Common myeloid progenitor, CD34-positive (primary cell): ENCODE measurements around the gene MRPL43.
A peak's percentile ranks its signal among the peaks of the same experiment; 100 is the strongest.

Experiments used
- CTCF ChIA-PET: fragments of 350-600 bp; sonication (Branson Sonifier 250); formaldehyde crosslinking; loops from one replicate; lab custom pipeline; 2021; ENCODE audit warnings: antibody characterized with exemption; lab: Charles Lee
- POLR2A ChIA-PET: fragments of 350-600 bp; sonication (Branson Sonifier 250); formaldehyde crosslinking; loops from one replicate; lab custom pipeline; 2021; ENCODE audit warnings: antibody characterized with exemption; lab: Charles Lee
- DNase-seq, 3 donors: peaks; one replicate each; pipeline versions ENCODE4 v3.0.0 to v3.0.0-alpha.2; 2013
- H3K27ac ChIP-seq, 2 experiments: 1 replicate in 1 of 2; 2 replicates in 1 of 2; pipeline ENCODE4 v1.7.0; 2013; ENCODE audit warnings: inconsistent platforms in 2 of 2, low read length in 2 of 2, mild to moderate bottlenecking in 2 of 2, low read depth in 1 of 2, moderate library complexity in 1 of 2; ENCODE audit not compliant: severe bottlenecking in 2 of 2, insufficient read depth in 1 of 2, poor library complexity in 1 of 2
- H3K27me3 ChIP-seq, 5 experiments: replicated peaks in 2 of 5; 1 replicate in 3 of 5; 2 replicates in 2 of 5; pipeline versions ENCODE4 v1.6.1 to v1.7.0; 2013; ENCODE audit warnings: low read length in 4 of 5, mild to moderate bottlenecking in 2 of 5, moderate library complexity in 2 of 5, inconsistent platforms in 1 of 5; ENCODE audit not compliant: insufficient read depth in 5 of 5, control insufficient read depth in 4 of 5
- H3K36me3 ChIP-seq, 4 experiments: 1 replicate in 2 of 4; 2 replicates in 2 of 4; pipeline versions ENCODE4 v1.6.1 to v1.7.0; 2013; ENCODE audit warnings: low read length in 3 of 4, control low read depth in 1 of 4, mild to moderate bottlenecking in 1 of 4; ENCODE audit not compliant: control insufficient read depth in 4 of 4, insufficient read depth in 4 of 4
- H3K4me1 ChIP-seq, 4 experiments: 1 replicate in 3 of 4; 2 replicates in 1 of 4; pipeline versions ENCODE4 v1.6.1 to v1.7.1; 2013; ENCODE audit warnings: low read length in 3 of 4, mild to moderate bottlenecking in 3 of 4, control low read depth in 1 of 4, inconsistent platforms in 1 of 4, moderate library complexity in 1 of 4; ENCODE audit not compliant: control insufficient read depth in 4 of 4, insufficient read depth in 4 of 4; ENCODE audit errors: control extremely low read depth in 1 of 4
- H3K4me3 ChIP-seq, 7 experiments: 1 replicate in 4 of 7; 2 replicates in 3 of 7; pipeline versions ENCODE4 v1.5.1 to v1.7.0; 2013; ENCODE audit warnings: mild to moderate bottlenecking in 7 of 7, low read length in 6 of 7, moderate library complexity in 6 of 7, inconsistent platforms in 2 of 7, low read depth in 2 of 7, control low read depth in 1 of 7; ENCODE audit not compliant: insufficient read depth in 4 of 7, control insufficient read depth in 1 of 7; ENCODE audit errors: extremely low read depth in 1 of 7
- H3K9me3 ChIP-seq, 5 experiments: 1 replicate in 4 of 5; 2 replicates in 1 of 5; pipeline versions ENCODE4 v1.6.1 to v1.7.1; 2013; ENCODE audit warnings: low read length in 4 of 5, mild to moderate bottlenecking in 2 of 5, inconsistent platforms in 1 of 5, low read depth in 1 of 5, moderate library complexity in 1 of 5; ENCODE audit not compliant: control insufficient read depth in 4 of 5, insufficient read depth in 2 of 5; ENCODE audit errors: control extremely low read depth in 1 of 5
- WGBS: methylation state at CpG from one replicate; pipeline ENCODE4 v1.1.5; 2013; ENCODE audit not compliant: insufficient coverage; 5-methylcytosine and 5-hydroxymethylcytosine counted together

The MRPL43 gene

GRCh38 chr10:101003639-101004206 is 16.4 kb upstream of the MRPL43 start:
- H3K36me3 ChIP-seq = peaks cover 6 to 50% (median 38%) of the 10 kb centered on the region in 4 experiments
- POLR2A ChIA-PET = no interaction called here
- over 99% methylated on average over 15 of the region's 18 CpGs for WGBS

GRCh38 chr10:101002456-101002855 is 15.2 kb upstream of the MRPL43 start:
- POLR2A ChIA-PET = interaction anchor here (1.5 kb wide), 1 partner anchor 9 kb away, joined by 5 read pairs; no protein-coding TSS in a partner anchor
- H3K27ac ChIP-seq = peak overlapping the region in 1 of 2 experiments; percentile 91
- H3K9me3 ChIP-seq = no peaks in the 10 kb centered on the region
- H3K4me1 ChIP-seq = peaks cover 0 to 42% (median 39%) of the 10 kb centered on the region in 4 experiments
- H3K27me3 ChIP-seq = no peaks in the 10 kb centered on the region
- no peak overlapping the region for H3K4me3 ChIP-seq
- DNase-seq = no peak
- CTCF ChIA-PET = interaction anchor here (0.9 to 23.7 kb wide), 10 partner anchors 7 to 81 kb away, joined by 3 to 311 read pairs (median 4); partner anchors contain the start of gene SEMA4G
- 94% methylated on average over 11 of the region's 11 CpGs for WGBS
- H3K36me3 ChIP-seq = peaks cover 6 to 49% (median 38%) of the 10 kb centered on the region in 4 experiments

More at GRCh38 chr10:101003639-101004206, 16.4 kb upstream of the MRPL43 start:
- CTCF ChIA-PET = interaction anchor here (1.4 to 23.7 kb wide), 8 partner anchors 5 to 63 kb away, joined by 3 to 311 read pairs (median 6); partner anchors contain the start of gene SEMA4G
- Histone ChIP-seq H3K9me3 (no peaks in the 10 kb centered on the region), H3K4me1 (peaks cover 0 to 30% (median 29%) of the 10 kb centered on the region in 4 experiments), H3K27ac (no peak overlapping the region), H3K27me3 (no peaks in the 10 kb centered on the region), H3K4me3 (no peak overlapping the region)
- DNase-seq = no peak

DNA sequence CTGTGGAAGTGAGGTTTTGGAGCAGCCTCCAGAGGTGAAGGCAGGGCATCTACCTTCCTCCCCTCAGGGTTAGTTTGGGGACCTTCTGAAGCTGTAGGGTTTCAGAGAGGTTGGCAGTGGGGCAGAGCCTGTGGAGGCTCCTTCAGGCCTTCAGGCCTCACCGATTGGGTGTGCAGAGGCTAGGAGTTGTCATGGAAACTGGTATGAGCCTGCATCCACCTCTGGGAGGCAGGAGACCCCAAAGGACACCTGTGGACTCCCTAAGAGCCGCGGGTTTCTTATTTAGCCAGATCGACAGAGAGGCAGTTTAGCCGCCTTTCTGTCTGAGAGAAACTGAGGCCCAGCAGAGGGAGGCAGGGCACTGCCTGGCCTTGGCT is 14.3 kb upstream of the MRPL43 start:
- no peak for DNase-seq
- no peaks in the 10 kb centered on the region for H3K9me3 ChIP-seq
- peak overlapping the region in 1 of 2 experiments; percentile 91 for H3K27ac ChIP-seq
- POLR2A ChIA-PET = interaction anchor here (1.5 kb wide), 1 partner anchor 10 kb away, joined by 5 read pairs; no protein-coding TSS in a partner anchor
- H3K36me3 ChIP-seq = peaks cover 6 to 41% (median 33%) of the 10 kb centered on the region in 4 experiments
- 77% methylated on average over 5 of the region's 5 CpGs for WGBS
- CTCF ChIA-PET = interaction anchor here (0.9 to 23.7 kb wide), 5 partner anchors 7 to 36 kb away, joined by 3 to 311 read pairs (median 5); no protein-coding TSS in a partner anchor
- H3K4me1 ChIP-seq = peaks cover 0 to 48% (median 44%) of the 10 kb centered on the region in 4 experiments
- peak overlapping the region in 5 of 7 experiments; percentile 14 to 93 (median 84) for H3K4me3 ChIP-seq
- H3K27me3 ChIP-seq = no peaks in the 10 kb centered on the region

- Histone ChIP-seq H3K4me3 (peak overlapping the region in 6 of 7 experiments; percentile 84 to 93 (median 86)), H3K4me1 (peaks cover 0 to 53% (median 49%) of the 10 kb centered on the region in 4 experiments), H3K9me3 (no peaks in the 10 kb centered on the region), H3K36me3 (peaks cover 6 to 35% (median 28%) of the 10 kb centered on the region in 4 experiments), H3K27ac (peak overlapping the region; percentile 80 to 91), H3K27me3 (no peaks in the 10 kb centered on the region)
- peak in 2 of 3 donors; percentile 31 to 40 for DNase-seq
- POLR2A ChIA-PET = interaction anchor here (1.5 kb wide), 1 partner anchor 10 kb away, joined by 5 read pairs; no protein-coding TSS in a partner anchor
- 11% methylated on average over 4 of the region's 12 CpGs for whole genome bisulfite sequencing
- CTCF ChIA-PET = interaction anchor here (0.6 to 23.7 kb wide), 7 partner anchors 8 to 35 kb away, joined by 3 to 311 read pairs (median 3); no protein-coding TSS in a partner anchor
Measured at GRCh38 chr10:101000915-101001658, 13.8 kb upstream of the MRPL43 start.

DNA sequence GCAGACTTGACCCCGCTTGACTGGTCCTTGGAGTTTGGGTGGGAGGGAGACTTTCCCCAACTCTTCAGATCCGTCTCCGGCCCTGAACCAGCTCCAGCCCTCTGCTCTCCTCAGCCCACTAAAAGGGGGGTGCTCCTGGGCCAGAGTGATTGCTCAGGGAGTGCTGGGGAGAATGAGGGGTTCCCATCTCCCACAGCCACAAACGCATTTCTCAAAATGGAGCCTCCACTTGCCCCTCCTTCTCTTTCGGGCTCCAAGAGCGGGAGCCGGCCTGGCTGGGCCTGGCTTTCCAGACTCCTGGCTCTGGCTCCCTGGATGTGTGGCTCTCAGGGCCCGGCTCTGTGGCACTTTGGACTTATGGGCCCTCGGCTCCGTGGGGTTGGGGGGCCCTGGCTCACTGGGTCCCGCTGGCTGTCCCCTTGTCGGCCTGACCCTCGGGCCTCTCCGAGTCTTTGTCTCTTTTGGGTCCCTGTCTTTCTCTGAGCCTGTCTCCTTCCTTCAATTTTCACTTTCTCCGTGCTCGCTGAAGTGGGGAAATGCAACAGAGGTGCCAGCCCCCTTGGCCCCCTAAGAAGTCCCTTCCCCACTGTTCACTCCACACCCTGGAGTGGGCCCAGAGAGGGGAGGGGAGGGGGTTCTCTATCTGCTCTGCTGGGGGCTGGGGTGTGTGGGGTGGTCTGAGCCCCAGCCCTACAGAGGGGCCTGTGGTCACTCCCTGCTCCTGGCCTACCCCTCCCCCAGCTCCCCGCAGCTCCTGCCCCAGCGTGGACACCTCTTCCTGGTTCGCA is 13.0 kb upstream of the MRPL43 start:
- Histone ChIP-seq H3K4me1 (peaks cover 0 to 60% (median 50%) of the 10 kb centered on the region in 4 experiments), H3K27me3 (no peaks in the 10 kb centered on the region), H3K27ac (peak overlapping the region; percentile 80 to 91), H3K9me3 (no peaks in the 10 kb centered on the region), H3K36me3 (peaks cover 2 to 29% (median 21%) of the 10 kb centered on the region in 4 experiments), H3K4me3 (peak overlapping the region; percentile 73 to 93 (median 86))
- CTCF ChIA-PET = interaction anchor here (0.6 to 23.7 kb wide), 7 partner anchors 8 to 32 kb away, joined by 3 to 311 read pairs (median 5); partner anchors contain the start of genes MRPL43 and TWNK
- DNase-seq = peak in 2 of 3 donors; percentile 28 to 37
- WGBS = under 1% methylated on average over 10 of the region's 19 CpGs
- POLR2A ChIA-PET = no interaction called here

DNA sequence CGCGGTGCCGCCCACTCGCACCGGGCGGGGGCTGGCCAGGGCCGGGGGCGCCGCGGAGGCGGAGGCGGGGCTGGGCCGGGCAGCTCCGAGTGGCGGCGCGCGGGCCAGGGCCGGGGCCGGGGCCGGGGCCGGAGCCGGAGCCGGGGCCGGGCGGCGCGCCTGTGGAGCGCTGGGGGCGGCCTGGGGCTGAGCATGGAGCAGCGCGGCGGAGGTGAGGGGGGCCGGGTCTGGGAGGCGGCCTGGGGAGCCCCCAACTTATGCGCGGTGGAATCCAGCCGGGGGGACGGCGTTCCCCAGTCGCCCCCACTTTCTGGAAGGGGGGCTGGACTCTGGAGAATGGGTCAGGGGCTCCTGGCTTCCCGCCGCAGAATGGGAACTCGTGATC is 12.4 kb upstream of the MRPL43 start, which contains the start of gene LZTS2:
LZTS2 (plus strand) TSS at position 67 of the 385 bp plus-strand sequence. CDS start 2,731 bp downstream, outside the sequence.
- Histone ChIP-seq H3K9me3 (no peaks in the 10 kb centered on the region), H3K4me3 (peak within 1 kb of the TSS; percentile 76 to 93 (median 86)), H3K4me1 (peaks cover 0 to 60% (median 50%) of the 10 kb centered on the region in 4 experiments), H3K27me3 (no peaks in the 10 kb centered on the region), H3K27ac (peak within 1 kb of the TSS; percentile 80 to 91), H3K36me3 (peaks cover 0 to 29% (median 19%) of the 10 kb centered on the region in 4 experiments)
- ChIA-PET POLR2A (interaction anchor here (0.6 to 1.1 kb wide), 3 partner anchors 13 to 1677 kb away, joined by 3 to 5 read pairs (median 3); partner anchors contain the start of genes MRPL43 and TWNK), CTCF (interaction anchor here (0.8 to 23.7 kb wide), 4 partner anchors 9 to 32 kb away, joined by 3 to 311 read pairs (median 98); partner anchors contain the start of genes MRPL43 and TWNK)
- no peak for DNase-seq
- under 1% methylated on average over 40 of the region's 44 CpGs for WGBS
